ENCODE results near the gene FAM118A.
"Not testable (repeated sequence)": the region's sequence is repeated elsewhere in the genome, so short reads cannot be mapped to it uniquely, and the experiment has no call there.

Gene FAM118A

DNA sequence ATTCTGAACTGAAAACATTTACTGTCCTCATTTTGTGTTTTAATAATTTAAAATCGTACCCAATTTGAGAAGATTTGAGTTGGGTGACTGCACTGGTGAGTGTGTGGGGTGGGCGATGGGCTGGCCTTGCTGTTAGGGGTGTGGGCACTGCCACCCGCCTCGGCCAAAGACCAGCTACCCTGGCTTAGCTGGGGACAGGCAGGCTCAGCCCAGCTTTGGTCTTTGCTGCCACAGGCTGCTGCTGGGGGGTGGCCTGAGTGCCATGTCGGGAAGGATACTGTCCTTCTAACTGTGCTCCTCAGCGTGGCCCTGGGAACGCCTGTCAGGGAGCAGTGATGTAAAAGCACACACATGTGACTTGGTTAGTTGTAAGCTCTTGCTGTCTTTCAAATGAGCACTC lies 22.3 kb downstream of the FAM118A start:
- DNase-seq, result no peak

DNA sequence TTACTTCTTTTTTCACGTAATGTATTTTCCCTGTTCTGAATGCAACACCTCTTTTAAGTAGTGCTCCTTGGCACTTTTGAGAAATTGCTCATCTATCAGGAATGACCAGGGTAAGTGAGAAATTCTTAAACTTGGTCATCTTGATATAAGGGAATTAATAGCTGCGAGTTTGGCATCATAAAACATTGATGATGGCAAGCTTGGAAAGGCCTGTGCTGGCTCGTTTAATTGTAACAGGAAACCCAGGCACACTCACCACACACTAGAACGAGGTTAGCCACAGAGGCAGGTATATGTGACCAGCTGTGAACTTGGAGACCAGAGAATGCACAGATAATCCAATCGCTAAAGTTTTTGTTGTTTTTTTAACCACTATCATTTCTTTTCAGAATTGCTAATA lies 24.3 kb downstream of the FAM118A start:
- no peak for DNase-seq

DNA sequence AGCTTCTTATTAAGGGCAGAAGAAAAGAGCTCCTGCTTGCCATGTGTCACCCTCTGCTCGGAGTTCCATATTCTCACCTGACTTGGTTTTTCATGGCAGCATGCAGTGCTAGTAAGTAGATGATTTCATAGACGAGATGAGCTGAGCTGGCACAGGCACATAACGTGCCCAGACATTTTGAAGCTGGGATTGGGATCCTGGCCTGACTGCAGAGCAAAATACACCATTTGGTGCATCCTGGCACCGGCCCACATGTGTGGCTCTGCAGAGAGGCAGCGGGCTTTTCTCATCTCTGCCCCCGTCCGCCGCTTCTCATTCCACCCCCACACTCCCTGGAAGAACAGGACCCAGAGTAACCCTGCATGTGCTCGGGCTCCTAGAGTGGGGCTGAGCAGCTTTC lies 24.8 kb downstream of the FAM118A start:
- DNase-seq, result no peak

DNA sequence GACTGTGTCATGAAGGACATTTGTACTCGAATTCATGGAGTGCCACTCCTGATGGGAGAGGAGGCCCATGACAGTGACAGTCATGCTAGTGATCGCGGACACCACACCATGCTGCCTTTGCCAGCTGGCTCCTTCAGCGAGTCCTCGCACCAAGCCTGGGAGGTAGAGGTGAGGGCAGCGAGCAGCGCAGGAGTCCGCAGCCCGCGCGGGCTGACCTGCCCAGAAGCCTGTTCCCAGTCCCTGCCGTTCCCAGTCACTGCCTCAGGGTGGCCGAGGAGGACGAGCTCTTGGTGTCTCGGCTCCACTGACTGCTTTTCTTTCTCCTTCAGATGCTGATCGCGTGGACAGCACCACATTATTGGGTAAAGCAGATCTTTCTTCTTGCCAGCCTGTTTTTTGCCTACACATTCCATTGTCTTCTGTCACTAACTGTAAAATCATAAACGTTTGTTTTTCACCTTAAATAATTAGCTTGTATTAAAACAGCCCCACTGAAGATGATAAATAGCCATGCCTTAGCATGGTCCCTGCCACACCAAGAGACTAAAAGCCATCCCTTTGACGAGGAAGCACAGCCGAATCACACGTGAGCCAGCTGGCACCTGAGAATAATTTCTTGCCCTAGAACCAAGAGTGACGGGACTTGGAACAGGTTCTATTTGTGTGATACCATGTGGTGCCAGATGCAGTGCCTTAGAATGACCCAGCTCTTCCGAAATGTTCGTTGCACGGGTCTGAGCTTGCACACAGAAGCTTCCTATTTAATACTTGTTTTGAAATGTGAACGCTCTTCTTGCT lies 25.5 kb downstream of the FAM118A start:
- DNase-seq, result no peak

DNA sequence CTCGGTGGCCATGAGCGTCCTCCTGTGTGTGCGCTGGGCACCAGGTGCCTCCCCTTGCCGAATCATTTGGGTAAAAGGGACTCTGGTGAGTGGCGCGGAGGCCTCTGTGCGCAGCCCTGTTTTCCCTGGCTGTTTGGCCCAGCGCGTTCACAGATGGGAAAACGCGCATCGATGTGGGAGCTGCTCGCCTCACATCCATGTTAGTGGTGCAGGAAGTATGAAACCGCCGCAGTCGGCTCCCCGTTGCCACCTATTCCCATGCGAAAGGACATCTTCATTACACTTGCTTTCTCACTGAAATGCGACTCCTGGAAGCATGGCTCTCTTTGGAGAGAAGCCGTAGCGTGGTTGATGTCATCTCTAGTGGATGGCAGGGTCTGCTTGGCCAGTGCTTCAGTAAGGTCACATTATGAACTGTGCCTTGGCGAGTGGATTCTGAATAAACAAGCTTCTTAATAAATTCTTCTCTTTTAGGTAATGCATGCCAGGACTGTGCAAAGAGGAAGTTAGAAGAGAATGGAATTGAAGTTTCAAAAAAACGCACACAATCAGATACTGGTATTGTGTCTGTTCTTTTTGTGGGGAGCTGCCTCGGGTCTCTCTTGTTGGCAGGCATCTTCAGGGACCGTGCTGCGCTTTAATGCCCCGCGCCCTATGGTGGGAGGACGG lies 26.3 kb downstream of the FAM118A start:
- DNase-seq, result peak; percentile 21

DNA sequence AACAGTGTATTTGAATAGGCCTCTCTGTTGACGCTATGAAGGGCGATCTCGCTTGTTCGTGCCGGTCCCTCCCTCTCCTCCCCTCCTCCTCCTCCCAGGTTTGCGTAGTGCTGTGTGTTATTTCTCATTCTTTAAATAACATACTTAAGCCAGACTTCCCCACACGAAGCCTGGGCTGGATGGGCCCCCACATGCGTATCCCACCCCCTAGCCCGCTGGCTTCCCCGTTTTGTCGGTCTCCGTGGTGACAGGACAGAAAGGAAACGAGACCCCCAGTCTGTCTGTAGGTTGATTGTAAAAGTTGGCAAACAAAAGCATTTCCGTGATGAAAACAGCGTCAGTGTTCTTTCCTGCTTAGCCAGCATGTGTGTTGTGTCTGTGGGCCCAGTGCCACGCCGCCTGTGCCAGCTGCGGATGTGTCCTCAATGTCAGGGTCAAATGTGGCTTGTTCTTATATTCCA lies 27.3 kb downstream of the FAM118A start:
- peak; percentile 32 for DNase-seq

DNA sequence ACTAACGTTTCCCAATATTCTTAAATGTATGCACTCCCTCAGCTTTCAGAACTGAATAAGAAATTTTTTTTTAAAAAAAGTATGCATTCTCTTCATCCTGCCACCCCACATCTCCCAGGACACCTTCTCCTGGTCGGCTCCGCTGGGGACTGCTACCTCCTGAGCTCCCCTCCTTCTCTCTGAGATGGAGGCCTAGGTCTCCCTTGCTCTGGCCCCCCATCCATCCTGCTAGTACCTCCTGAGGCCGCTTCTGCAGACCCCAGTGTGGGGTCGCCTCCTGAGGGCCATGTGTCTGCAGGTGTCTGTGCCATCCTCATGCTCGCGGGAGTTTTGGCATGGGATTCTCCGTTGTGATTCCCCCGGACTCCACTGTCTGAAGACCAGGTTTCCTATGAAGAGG lies 27.8 kb downstream of the FAM118A start:
- DNase-seq, result no peak

DNA sequence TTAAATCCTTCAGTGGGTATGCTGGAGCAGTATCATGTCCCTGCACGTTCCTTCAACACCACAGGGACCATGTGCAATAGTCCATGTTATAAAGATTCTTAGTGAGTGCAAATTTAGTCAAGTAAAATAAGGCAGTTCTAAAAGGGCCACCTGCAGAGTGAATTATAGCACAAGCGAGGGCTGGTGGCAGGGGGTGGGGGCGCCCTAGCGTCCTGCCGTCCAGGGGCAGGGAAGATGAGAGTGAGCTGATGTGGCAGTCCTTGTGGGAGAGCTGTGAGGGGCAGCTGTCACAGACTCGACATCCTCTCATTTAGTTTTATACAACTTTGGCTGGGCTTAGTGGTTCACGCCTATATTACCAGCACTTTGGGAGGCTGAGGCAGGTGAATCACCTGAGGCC lies 29.1 kb downstream of the FAM118A start:
- no peak for DNase-seq

DNA sequence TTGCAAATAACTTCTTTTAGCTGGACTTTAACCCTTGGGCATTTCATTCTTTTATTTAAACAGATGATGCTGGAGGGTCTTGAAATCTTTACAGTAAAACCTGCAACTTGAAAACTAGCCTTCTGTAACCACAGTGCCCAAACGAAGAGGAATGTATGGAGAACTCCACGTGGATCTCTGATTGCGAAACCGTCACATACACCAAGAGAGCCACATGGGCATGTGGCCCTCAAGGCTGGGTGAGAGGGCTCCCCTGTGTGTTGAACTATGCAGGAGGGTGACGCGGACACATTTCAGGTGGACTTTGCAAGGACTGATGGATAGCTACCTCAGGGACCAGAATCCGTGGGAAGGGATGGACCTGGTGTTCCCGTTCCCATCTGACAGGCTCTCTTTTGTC lies 30.6 kb downstream of the FAM118A start:
- DNase-seq, result no peak

DNA sequence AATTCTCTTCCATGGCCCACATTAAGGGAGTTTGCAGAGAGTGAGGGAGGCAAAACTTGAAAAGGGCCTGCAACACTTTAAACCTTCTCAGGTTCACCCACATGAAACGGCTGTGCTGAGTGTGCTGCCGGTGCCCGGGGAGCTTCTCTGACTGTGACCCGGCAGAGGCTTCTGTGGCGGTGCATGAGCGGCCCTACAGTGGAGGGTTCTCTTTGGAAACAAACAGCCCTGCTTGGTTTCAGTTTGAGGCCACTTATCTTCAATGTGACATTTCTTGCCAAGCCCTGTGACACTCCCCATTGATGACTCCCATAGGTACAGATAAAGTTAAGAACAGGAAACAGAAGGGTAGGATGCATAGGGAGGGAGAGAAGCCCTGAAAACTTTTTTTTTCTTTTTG lies 31.8 kb downstream of the FAM118A start:
- peak; percentile 93 for DNase-seq

DNA sequence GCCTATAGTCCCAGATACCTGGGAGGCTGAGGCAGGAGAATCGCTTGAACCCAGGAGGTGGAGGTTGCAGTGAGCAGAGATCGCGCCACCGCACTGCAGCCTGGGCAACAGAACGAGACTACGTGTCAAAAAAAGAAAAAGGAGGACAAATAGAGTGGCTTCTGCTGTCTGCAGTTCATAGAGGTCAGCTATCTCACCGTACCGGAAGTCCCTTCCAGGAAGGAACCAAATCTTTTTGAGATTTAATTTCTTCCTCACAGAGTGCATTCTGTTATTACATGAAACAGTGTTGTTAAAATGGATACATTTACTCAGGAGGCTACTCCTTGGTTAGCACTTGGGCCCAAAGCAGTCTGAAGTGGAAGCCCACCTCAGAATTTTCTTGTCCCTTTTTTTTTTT lies 33.4 kb downstream of the FAM118A start:
- DNase-seq, result no peak

DNA sequence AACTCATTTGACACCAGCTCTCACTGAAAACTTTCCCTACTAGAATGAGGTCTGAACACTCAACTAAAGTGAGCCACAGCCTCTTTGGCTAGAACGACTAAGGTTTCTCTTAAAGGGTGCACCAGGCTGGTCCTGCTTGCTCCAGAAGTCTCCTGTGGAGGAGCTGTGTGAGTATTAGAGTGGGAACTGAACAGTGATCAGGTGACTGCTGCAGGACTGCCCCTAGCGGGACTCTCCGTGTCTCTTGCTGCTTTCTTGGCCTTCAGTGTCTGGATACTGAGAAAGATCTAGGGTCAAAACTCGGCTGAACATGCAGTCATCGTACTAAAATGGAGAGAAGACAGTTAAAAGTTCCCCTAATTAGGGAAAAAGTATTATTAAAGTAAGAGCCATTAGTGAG lies 34.6 kb downstream of the FAM118A start:
- peak; percentile 73 for DNase-seq

DNA sequence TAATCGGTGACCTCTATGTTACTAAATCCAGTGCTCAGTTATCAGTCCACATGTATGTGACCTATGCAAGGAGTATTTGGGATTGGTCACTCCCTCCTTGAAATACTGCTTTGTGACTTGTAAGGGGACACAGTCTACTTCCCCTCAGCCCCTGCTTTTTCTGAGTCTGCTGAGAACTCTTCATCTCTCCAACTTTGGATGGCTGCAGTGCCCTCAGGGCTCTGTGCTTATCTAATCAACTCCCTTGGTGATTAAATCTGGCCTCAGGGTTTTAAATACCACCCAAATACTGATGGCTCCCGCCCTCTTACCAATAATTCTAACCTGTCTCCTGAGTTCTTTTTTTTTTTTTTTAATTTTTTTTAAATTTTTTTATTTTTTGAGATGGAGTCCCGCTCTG lies 40.2 kb downstream of the FAM118A start:
- DNase-seq, result no peak

DNA sequence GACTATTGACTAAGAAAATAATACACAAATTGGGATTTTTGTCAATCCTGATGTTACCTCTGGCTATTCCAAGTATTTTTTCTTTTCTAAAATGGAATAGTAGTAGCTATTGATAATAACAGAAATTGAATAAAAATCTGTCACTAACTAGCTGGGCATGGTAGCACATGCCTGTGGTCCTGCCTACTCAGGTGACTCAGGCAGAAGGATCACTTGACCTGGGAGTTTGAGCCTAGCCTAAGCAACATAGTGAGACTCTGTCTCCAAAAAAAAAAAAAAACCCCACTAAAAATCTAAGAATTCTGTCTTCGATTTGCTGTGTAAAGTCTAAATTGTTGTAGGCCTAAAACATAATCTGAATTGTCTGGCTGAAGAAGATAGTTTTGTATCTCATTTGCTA lies 42.2 kb downstream of the FAM118A start:
- DNase-seq, result no peak

DNA sequence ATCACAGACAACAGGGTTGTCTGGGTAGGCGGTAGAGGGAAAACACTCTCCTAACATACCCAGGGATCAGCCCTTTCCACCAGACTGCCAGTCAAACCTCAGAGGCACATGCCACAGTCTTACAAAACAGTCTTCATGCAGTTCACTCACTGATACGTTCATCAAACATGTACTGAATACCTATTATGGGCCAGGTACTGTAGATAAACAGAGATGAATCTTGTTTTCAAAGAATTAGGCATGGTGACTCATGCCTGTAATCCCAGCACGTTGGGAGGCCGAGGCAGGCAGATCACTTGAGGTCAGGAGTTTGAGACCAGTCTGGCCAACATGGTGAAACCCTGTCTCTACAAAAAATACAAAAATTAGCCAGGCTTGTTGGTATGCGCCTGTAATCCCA lies 43.0 kb downstream of the FAM118A start:
- not testable (repeated sequence) for DNase-seq

DNA sequence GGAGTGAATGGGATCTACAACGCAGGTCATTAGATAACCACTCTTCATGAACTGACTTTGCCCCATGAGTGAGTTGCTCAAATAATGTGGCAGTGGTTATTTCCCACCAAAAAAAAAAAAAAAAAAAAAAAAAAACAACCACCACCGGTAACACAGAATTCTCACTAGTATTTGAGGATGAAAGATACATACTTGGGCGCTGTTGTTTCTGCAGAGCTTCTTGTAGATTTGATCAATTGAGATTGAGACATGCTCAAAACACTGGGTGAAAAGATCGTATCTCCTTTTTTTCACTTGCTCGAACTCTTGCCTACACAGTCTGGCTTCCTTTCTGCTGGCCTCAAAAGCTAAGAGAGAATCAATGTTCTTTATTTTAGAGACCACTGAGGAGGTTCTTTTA lies 44.1 kb downstream of the FAM118A start:
- DNase-seq, result no peak

DNA sequence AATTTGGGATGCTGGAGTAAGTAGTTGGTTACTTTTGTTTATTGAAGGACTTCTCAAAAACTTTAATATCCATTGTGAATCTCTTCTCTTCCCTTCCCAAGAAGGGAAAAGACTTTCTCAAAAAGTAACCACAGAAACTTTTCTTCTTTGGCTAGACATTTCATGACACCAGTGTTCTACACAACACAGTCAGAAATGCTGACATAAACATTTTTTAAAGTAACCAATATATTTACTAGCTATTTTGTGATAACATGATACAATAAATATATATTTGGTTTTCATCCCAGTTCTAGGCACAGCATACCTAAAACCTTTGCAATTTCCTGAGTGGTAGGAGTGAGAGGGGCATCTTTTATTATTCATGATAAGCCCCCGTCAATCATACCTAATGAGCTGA lies 47.8 kb downstream of the FAM118A start:
- no peak for DNase-seq

DNA sequence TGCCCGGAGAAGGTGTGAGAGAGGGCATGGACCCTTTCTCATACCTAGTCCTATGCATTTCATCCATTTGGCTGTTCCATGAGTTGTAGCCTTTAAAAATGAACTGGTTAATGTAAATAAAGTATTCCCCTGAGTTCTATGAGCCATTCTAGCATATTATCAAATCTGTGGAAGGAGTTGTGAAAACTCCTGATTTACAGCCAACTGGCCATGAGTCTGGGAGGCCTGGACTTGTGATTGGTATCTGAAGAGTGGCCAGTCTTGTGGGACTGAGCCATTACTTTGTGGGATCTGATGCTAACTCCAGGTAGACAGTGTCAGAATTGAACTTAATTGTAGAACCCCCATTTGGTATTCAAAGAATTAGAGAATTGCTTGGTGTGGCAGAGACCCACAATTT lies 48.4 kb downstream of the FAM118A start:
- DNase-seq, result no peak

DNA sequence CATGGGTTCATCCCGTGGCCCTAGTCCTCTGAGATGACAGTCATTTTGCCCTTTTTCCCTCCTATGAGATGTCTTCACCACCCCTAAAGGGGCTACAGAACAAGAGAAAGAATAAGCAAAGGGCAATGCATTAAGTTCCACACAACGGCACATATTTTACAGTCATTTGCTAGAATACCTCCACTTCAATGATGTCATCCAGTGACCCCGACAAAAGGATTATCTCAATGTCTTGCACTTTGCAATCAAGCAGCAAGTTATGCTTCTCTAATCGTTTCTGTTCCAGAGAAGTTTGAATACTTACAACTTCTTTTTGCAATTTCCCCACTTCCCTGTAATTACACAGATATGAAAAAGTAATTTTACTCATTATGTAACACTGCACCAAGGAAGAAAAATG lies 49.9 kb downstream of the FAM118A start:
- DNase-seq, result no peak

DNA sequence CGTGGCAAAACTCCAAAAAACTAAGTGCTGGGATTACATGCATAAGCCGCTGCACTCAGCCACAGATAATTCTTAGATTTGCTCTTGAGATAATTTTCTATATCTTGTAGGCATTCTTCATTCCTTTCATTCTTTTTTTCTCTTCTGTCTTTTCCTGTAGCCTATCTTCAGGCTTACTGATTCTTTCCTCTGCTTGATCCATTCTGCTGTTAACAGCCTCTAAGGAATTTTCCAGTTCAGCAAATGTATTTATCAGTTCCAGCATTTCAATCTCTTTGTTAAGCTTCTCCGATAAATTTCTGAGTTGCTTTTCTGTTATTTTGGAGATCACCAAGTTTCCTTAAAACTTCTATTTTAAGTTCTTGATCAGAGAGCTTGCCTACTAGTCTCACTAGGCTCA lies 57.0 kb downstream of the FAM118A start:
- no peak for DNase-seq

DNA sequence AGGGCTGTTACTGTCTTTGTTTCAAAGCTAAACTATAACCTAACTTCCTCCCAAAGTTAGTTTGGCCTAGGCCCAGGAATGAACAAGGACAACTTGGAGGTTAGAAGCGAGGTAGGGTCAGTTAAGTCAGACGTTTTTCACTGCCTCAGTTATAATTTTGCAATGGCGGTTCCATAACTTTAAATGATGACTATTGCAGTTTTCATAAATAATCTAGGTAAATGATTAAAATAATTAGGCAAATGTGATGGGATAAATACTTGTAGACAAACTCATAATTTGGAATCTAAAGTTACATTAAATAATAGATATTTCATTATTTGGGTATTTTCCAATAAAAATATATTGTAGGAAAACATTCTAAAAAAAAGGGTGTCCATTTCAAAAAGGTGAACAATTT lies 63.9 kb downstream of the FAM118A start:
- DNase-seq, result not testable (repeated sequence)

DNA sequence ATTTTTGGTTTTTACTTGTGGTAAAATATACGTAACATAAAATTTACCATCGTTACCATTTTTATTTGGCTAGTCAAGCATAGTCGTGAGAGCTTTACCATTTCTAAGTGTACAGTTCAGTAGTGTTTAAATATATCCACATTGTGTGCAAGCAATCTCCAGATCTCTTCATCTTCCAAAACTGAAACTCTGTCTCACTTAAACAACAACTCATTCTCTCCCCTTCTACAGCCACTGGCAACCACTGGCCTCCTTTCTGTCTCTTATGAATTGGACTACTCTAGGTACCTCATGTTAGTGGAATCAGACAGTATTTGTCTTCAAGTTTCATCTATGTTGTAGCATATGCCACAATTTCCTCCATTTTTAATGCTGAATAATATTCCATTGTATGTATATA lies 66.3 kb downstream of the FAM118A start:
- no peak for DNase-seq

DNA sequence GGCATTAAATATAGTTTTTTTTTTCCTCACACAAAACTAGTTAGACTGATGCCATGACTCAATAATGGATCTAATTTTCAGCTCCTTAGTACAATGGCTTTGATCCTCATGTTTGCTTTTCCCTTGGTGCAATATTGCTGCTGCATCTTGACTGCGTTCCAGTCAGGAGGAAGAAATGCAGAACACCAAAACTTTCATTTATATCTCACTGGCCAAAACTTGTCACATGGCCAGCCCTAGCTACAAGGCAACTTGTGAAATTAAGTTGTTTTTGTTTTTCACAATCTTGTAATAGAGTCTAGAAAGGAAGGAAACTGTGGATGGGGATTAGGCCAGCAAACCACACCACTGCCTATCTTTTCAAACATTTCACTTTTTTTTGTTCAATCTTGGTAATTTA lies 67.0 kb downstream of the FAM118A start:
- DNase-seq, result peak; percentile 60

DNA sequence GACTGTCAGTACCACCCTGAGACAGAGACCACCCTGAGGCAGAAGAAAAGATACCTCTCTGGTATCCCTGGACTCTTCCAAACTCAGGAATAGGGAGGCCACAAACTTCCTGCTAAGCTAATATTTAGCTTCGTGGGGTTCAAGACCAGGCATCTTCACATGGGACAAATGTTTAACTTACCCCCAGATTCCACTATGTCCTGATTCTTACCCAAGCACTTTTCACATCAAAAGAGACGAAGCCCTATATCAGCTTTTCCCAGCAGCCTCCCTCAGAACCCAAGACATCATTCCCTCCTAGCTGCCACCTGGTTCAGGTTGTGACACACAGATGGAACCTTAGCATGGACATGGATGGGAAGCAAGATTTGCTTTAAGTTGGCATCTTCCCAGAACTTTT lies 71.6 kb downstream of the FAM118A start:
- DNase-seq, result no peak

DNA sequence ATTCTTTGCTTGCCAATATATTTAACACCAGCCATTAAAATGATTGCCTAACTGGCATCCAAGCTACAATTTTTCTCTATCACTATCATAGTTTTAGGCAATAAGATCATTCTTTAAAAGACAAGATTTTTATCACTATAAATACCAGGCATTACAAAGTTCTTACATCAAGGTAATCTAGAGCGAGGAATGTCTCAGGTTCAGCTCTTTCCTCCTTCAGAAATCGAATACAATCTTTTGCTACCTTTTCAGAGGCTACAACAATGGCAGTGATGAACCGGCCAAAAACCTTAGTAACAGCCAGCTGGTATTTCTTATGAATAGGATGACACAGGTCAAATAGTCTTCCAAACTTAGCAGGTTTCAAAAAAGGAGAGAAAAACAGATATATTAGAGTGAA lies 79.8 kb downstream of the FAM118A start:
- no peak for DNase-seq
